Epithelial cell of esophagus (primary cell): ENCODE results near the gene BCAR3.

Experiments
- DNase-seq: peaks from one replicate; pipeline ENCODE4 v3.0.0; 2010; ENCODE audit warnings: low read depth
- H3K4me3 ChIP-seq: 2 replicates; pipeline ENCODE4 v1.5.1; 2011; ENCODE audit warnings: mild to moderate bottlenecking, low read length, control low read depth
- CTCF ChIP-seq: IDR thresholded peaks from 2 replicates; pipeline ENCODE4 v1.5.1; 2011; ENCODE audit warnings: low read depth, mild to moderate bottlenecking, low read length, control low read depth, inconsistent platforms; ENCODE audit not compliant: insufficient read depth; ENCODE audit errors: missing control alignments

Gene BCAR3

GRCh38 chr1:93680420-93681100 lies 1.1 kb downstream of the BCAR3 start:
- DNase-seq, result peak; percentile 92
- peak; percentile 75 for TF ChIP-seq CTCF
- H3K4me3 ChIP-seq, result peak overlapping the region; percentile 77

GRCh38 chr1:93680076-93680419 lies 1.6 kb downstream of the BCAR3 start:
- H3K4me3 ChIP-seq, result peak overlapping the region; percentile 77
- DNase-seq, result peak; percentile 65

DNA sequence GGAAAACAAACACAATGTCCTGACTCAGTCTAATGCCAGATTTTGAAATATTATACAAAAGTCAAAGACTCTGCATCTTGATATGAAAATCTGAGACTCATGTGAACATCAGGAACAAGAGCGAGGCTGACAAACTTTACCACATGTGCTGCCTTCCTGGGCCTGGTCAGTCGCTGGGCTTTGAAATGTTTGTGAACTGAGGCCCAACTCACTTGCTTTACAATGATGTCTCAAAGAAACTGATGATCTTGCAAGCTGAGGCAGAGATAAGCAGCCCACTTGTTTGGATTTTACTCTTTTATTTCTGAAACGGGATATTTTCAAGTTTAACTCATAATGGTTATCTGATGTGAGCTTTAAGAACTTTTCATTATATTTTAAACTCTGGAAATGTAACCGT lies 2.1 kb downstream of the BCAR3 start:
- no peak for TF ChIP-seq CTCF
- DNase-seq, result no peak
- H3K4me3 ChIP-seq, result peak overlapping the region; percentile 1

More at GRCh38 chr1:93680076-93680419, 1.6 kb downstream of the BCAR3 start:
- no peak for TF ChIP-seq CTCF

DNA sequence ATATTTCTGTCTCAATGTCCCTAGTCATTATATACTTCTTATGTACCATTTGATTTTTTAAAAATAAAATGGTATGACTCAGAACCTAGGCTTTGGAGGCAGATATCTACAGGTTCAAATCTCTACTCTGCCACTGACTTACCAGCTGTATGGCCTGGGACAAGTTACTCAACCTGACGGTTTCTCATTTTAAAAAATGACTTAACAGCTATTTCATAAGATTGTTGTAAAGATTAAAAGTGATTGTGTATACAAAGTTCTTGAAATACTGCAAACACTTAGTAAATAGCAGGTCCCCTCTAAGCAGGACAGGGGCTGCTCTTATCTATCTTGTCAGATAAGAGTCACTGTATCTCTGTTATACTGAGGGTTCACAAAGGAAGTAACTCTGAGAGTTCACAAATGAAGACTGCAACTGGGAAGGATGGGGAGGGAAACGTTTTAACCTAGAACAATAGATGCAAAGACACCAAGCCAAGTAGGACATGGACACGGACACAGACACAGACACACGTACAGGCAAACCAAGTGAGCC lies 2.6 kb downstream of the BCAR3 start:
- H3K4me3 ChIP-seq, result peak overlapping the region; percentile 1
- DNase-seq, result no peak
- no peak for TF ChIP-seq CTCF

DNA sequence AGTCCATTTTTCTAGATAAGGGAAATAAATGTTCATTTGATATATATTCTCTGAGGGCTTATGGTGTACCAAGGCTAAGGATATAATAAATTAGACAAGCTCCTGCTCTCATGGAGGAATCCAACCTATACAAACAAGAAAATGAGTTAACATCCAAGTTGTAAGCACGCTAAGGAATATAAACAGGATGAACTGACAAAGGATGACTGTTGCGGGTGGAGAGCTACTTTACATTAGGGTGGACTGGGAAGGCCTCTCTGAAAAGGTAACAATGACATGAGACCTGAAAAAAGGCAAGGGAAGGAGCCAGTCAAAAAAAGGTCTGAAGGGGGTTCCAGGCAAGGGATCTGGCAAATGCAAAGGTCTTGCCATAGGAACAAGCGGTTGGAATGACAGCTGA lies 3.1 kb downstream of the BCAR3 start:
- no peak overlapping the region for H3K4me3 ChIP-seq
- peak; percentile 23 for DNase-seq
- no peak for TF ChIP-seq CTCF

GRCh38 chr1:93677729-93678128 lies 3.9 kb downstream of the BCAR3 start:
- TF ChIP-seq CTCF, result no peak
- no peak for DNase-seq
- H3K4me3 ChIP-seq, result no peak overlapping the region

DNA sequence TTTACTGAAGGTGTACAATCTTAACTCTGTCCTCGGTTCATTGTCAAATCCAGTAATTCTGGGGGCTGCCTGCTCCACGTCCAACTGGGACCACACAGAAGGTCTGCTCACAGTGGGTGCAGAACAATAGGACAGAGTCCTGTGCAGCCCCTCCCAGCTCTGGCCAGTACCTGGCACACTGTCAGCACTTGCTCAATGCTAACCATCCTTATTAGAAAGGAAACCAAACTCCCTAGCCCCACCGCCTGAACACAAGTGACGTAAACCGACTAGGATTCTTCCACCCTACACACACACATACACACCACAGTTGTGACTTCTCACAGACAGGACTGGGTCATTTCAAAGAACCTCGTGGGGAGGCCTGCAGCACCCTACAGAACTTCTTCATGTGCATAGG lies 5.2 kb downstream of the BCAR3 start:
- H3K4me3 ChIP-seq, result no peak overlapping the region

More for the DNA sequence above, 5.2 kb downstream of the BCAR3 start:
- DNase-seq, result no peak
- no peak for TF ChIP-seq CTCF
